Measurements from ENCODE around the gene CAMK2N2.

DNA sequence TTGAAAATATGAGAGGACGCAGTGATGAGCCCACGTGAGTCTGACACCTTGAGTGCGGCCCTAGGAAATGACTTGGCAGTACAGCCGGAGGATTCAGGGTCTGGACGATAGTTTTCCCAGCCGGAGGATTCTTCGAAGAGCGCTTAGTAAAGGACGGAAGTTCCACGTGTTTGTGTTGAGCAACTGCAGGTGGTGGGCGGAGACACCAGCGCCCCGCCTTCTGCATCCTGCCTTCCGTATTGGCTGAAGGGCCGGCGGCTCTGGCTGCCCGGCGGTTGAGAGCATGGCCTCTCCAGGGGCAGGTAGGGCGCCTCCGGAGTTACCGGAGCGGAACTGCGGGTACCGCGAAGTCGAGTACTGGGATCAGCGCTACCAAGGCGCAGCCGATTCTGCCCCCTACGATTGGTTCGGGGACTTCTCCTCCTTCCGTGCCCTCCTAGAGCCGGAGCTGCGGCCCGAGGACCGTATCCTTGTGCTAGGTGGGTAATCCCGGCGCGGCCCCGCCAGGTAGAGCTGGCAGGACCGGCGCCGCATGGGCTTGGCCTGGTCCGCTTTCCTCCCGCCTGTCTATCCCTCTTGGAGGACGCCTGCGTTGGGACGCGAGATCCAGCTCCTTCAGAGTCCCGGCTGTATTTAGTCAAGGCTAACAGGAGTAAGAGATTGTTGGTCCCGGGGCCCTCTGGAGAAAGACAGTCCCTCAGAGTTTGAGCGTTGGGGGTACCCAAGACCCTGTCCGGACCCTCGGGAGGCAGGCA is 11.8 kb downstream of the CAMK2N2 start, which contains the start of gene EEF1AKMT4:
- TF ChIP-seq CTCF (IDR thresholded peaks at IDR 0.05) (no peak), EZH2 (IDR thresholded peaks at IDR 0.05; ENCODE audit: borderline replicate concordance, insufficient read depth, low read depth, low read length, poor library complexity, severe bottlenecking) (no peak)
